HepG2 (cell line): ENCODE measurements around the gene PPP2R2B. TPM values are rescaled to one million over a fixed set of nuclear protein-coding genes. Genes with fewer than 3 reads are reported as not detected.

Experiments
- ATAC-seq: fragments of 200-7000 bp; cut with Tn5 transposase; 3 replicates; pipeline ENCODE4 v1.9.1; 2020; ENCODE audit warnings: mild to moderate bottlenecking, moderate library complexity
- BruUV-seq: library from RNA; stranded (reverse); fragments of 400-500 nt; replicated peaks from 2 replicates; lab custom pipeline; 2021; lab: Mats Ljungman, UMichigan
- CTCF ChIA-PET: fragments of 300-600 bp; formaldehyde crosslinking; extraction: SDS; loops from one replicate; lab custom pipeline; 2021; ENCODE audit warnings: low total read pairs, inconsistent platforms, low intra/inter-chr PET ratio; lab: Yijun Ruan, JAX
- POLR2A ChIA-PET: fragments of 350-600 bp; sonication (Branson Sonifier 250); formaldehyde crosslinking; loops from one replicate; lab custom pipeline; 2020; ENCODE audit warnings: antibody characterized with exemption, inconsistent platforms; lab: Yijun Ruan, JAX
- DNase-seq: peaks from one replicate; pipeline ENCODE4 v3.0.0-alpha.2; 2015; ENCODE audit warnings: low spot score
- FAIRE-seq: peaks from 3 replicates; lab custom pipeline; 2011; peaks lifted over from hg19 to GRCh38; lab: Jason Lieb, UNC
- H2AFZ ChIP-seq: one replicate; pipeline ENCODE4 v1.6.1; 2011; ENCODE audit warnings: low read length, inconsistent platforms
- H3K27ac ChIP-seq: fragments of 300-600 bp; 3 replicates; pipeline ENCODE4 v1.8.0; 2011; ENCODE audit warnings: mixed run types, mild to moderate bottlenecking, mixed read lengths, low read length, inconsistent platforms; ENCODE audit not compliant: insufficient read depth; ENCODE audit errors: extremely low read length
- H3K27me3 ChIP-seq, 2 experiments: fragments of 200-600 bp in 1 of 2; 2 replicates in 1 of 2; 3 replicates in 1 of 2; pipeline versions ENCODE4 v1.6.0 to v1.8.0; 2011; ENCODE audit warnings: low read length in 2 of 2, mild to moderate bottlenecking in 2 of 2, moderate library complexity in 2 of 2, inconsistent platforms in 1 of 2; ENCODE audit not compliant: insufficient read depth in 2 of 2, control insufficient read depth in 1 of 2
- H3K36me3 ChIP-seq, 2 experiments: fragments of 200-600 bp in 1 of 2; replicated peaks in 1 of 2; 2 replicates in 1 of 2; 3 replicates in 1 of 2; pipeline versions ENCODE4 v1.5.1 to v1.8.0; 2011; ENCODE audit warnings: low read length in 2 of 2, inconsistent platforms in 1 of 2; ENCODE audit not compliant: insufficient read depth in 2 of 2, control insufficient read depth in 1 of 2
- H3K4me1 ChIP-seq: 2 replicates; pipeline ENCODE4 v1.5.1; 2012; ENCODE audit warnings: low read length, inconsistent platforms; ENCODE audit not compliant: insufficient read depth
- H3K4me2 ChIP-seq: 2 replicates; pipeline ENCODE4 v1.6.0; 2011; ENCODE audit warnings: low read depth, low read length, inconsistent platforms
- H3K4me3 ChIP-seq, 3 experiments: fragments of 200-600 bp in 1 of 3; sonication (generic), shearing (Covaris generic) in 1 of 3; replicated peaks in 1 of 3; 2 replicates each; pipeline ENCODE4 v1.5.1; 2011 to 2016; ENCODE audit warnings: low read length in 3 of 3, inconsistent platforms in 2 of 3, low read depth in 2 of 3, mild to moderate bottlenecking in 2 of 3, control low read depth in 1 of 3, mixed read lengths in 1 of 3; ENCODE audit not compliant: insufficient read depth in 1 of 3
- H3K79me2 ChIP-seq: one replicate; pipeline ENCODE4 v1.6.1; 2011; ENCODE audit warnings: low read length, inconsistent platforms; ENCODE audit not compliant: insufficient read depth
- H3K9ac ChIP-seq: 2 replicates; pipeline ENCODE4 v1.6.0; 2011; ENCODE audit warnings: mild to moderate bottlenecking, low read depth, low read length, inconsistent platforms; ENCODE audit not compliant: insufficient read depth
- H3K9me3 ChIP-seq: 2 replicates; pipeline ENCODE4 v1.5.1; 2012; ENCODE audit warnings: mild to moderate bottlenecking, low read length
- H4K20me1 ChIP-seq: 2 replicates; pipeline ENCODE4 v1.6.0; 2011; ENCODE audit warnings: inconsistent platforms, mild to moderate bottlenecking, low read length, moderate library complexity; ENCODE audit not compliant: insufficient read depth
- MAZ ChIP-seq, 2 experiments: sonication (generic) in 1 of 2; formaldehyde crosslinking in 1 of 2; IDR thresholded peaks; 2 replicates each; pipeline versions ENCODE4 v1.5.0 to v1.6.1; 2012 to 2020; ENCODE audit warnings: low read depth in 2 of 2, mild to moderate bottlenecking in 2 of 2, borderline replicate concordance in 1 of 2, improper control_type of control experiment in 1 of 2, low read length in 1 of 2, missing genetic modification reagents in 1 of 2, moderate library complexity in 1 of 2
- RERE ChIP-seq: IDR thresholded peaks from 2 replicates; pipeline ENCODE4 v1.6.1; 2016; ENCODE audit warnings: low read depth, missing genetic modification reagents, missing compliant biosample characterization
- WGBS: methylation state at CpG from one replicate; pipeline ENCODE4 v1.1.6; 2017; ENCODE audit warnings: low lambda C conversion rate; 5-methylcytosine and 5-hydroxymethylcytosine counted together
- in situ Hi-C: cut with HindIII; loops from 2 replicates; pipeline ENCODE4 v1.10.0; 2017; ENCODE audit warnings: low pct_unique_long_range_greater_than_20kb; ENCODE audit not compliant: extremely low pct_ligation_motif_present
- intact Hi-C: fragments of 100-400 bp; cut with micrococcal nuclease; formaldehyde crosslinking; loops from one replicate; pipeline ENCODE4 v1.10.0; 2022; ENCODE audit not compliant: unreplicated experiment
- polyA plus RNA-seq, 8 experiments: library from polyadenylated mRNA; depleted of rRNA in 3 of 8; stranded (reverse) in 7 of 8; unstranded in 1 of 8; fragments of >200 nt; fragmentation: Illumina TruSeq in 4 of 8; extraction: Trizol in 4 of 8; gene quantifications; 2 replicates each; pipeline versions ENCODE4 v1.2.1 to v1.2.3, GENCODE V29; 2011 to 2016; ENCODE audit warnings: low read depth in 4 of 8, missing spikeins in 1 of 8, mixed read lengths in 1 of 8; ENCODE audit not compliant: insufficient read depth in 1 of 8
- total RNA-seq, 5 experiments: library from RNA; depleted of rRNA; stranded (reverse); fragments of >200 nt; fragmentation: Illumina TruSeq; extraction: Trizol; gene quantifications; 2 replicates each; pipeline ENCODE4 v1.2.3, GENCODE V29; 2016; ENCODE audit warnings: low read depth in 1 of 5

PPP2R2B gene
- total and polyA plus RNA-seq, 2 of the 13 experiments (the other 11 are each of a cell fraction or from before 2014, with no cell fraction given) = not detected

- POLR2A ChIA-PET = no interaction called here
- Histone ChIP-seq H3K27ac (no peak overlapping the region), H3K9me3 (no peaks in the 10 kb centered on the region)
- no peak for ATAC-seq
- TF ChIP-seq MAZ (IDR thresholded peaks at IDR 0.05; ENCODE audit: borderline replicate concordance, low read depth, low read length) (no peak), MAZ (CRISPR knock-in tag; IDR thresholded peaks at IDR 0.05; ENCODE audit: low read depth) (no peak), RERE (no peak)
- TF ChIP-seq, all 625 proteins: peak for 0
- no peak overlapping the region for H3K4me2 ChIP-seq
- no TSS peak for BruUV-seq
- no peak overlapping the region for H3K4me3 ChIP-seq
- no peaks in the 10 kb centered on the region for H3K79me2 ChIP-seq
- no peak for FAIRE-seq
- intact Hi-C loops (no loop called here), in situ Hi-C loops (no loop called here)
- no peaks in the 10 kb centered on the region for H4K20me1 ChIP-seq
- no peak overlapping the region for H2AFZ ChIP-seq
- DNase-seq = no peak
- peaks cover 0 to 4% of the 10 kb centered on the region in 2 experiments; a peak in 1 of 5 replicates for H3K27me3 ChIP-seq
- no peak overlapping the region for H3K9ac ChIP-seq
- H3K36me3 ChIP-seq = no peaks in the 10 kb centered on the region
- CTCF ChIA-PET = no interaction called here
- 60% methylated on average over 4 of the region's 6 CpGs for WGBS
- no peaks in the 10 kb centered on the region for H3K4me1 ChIP-seq
Observed at GRCh38 chr5:146690880-146691355, 187.6 kb downstream of the PPP2R2B start.
